Prostate gland (tissue), 2 donors: ENCODE data around the gene BTG2.

ENCODE experiments used
- POLR2A ChIP-seq: fragments of 450-650 bp; IDR thresholded peaks from one replicate; pipeline ENCODE4 v1.6.1; 2016; ENCODE audit warnings: antibody characterized with exemption, mild to moderate bottlenecking
- POLR2AphosphoS5 ChIP-seq: sonication (generic); formaldehyde crosslinking; IDR thresholded peaks from one replicate; pipeline ENCODE4 v1.6.1; 2017; ENCODE audit warnings: antibody characterized with exemption
- TF ChIP-seq, protein P1 (sequence below), 4 experiments: fragments of 200-600 bp in 2 of 4; fragments of 450-650 bp in 2 of 4; sonication (generic) in 2 of 4; IDR thresholded peaks; 1 replicate in 3 of 4; 2 replicates in 1 of 4; pipeline ENCODE4 v1.5.1; 2016 to 2019; ENCODE audit warnings: antibody characterized with exemption in 4 of 4, mild to moderate bottlenecking in 2 of 4, moderate library complexity in 2 of 4

GRCh38 chr1:203354246-203354645 lies 48.9 kb downstream of the BTG2 start:
- no peak for TF ChIP-seq POLR2A
- TF ChIP-seq, protein P1, sequence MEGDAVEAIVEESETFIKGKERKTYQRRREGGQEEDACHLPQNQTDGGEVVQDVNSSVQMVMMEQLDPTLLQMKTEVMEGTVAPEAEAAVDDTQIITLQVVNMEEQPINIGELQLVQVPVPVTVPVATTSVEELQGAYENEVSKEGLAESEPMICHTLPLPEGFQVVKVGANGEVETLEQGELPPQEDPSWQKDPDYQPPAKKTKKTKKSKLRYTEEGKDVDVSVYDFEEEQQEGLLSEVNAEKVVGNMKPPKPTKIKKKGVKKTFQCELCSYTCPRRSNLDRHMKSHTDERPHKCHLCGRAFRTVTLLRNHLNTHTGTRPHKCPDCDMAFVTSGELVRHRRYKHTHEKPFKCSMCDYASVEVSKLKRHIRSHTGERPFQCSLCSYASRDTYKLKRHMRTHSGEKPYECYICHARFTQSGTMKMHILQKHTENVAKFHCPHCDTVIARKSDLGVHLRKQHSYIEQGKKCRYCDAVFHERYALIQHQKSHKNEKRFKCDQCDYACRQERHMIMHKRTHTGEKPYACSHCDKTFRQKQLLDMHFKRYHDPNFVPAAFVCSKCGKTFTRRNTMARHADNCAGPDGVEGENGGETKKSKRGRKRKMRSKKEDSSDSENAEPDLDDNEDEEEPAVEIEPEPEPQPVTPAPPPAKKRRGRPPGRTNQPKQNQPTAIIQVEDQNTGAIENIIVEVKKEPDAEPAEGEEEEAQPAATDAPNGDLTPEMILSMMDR (IDR thresholded peaks at IDR 0.05), result no peak
- no peak for TF ChIP-seq POLR2AphosphoS5
